Muscle of leg (tissue), 11 donors: ENCODE data around the gene PRPH. TPM values are rescaled to one million over a fixed set of nuclear protein-coding genes. Genes with fewer than 3 reads are reported as not detected.

Source experiments
- DNase-seq: peaks from one replicate; pipeline ENCODE4 v3.0.0; 2013
- H3K27ac ChIP-seq: one replicate; pipeline ENCODE4 v1.5.1; 2013; ENCODE audit warnings: mild to moderate bottlenecking, low read length, control low read depth
- H3K27me3 ChIP-seq: one replicate; pipeline ENCODE4 v1.6.1; 2013; ENCODE audit warnings: low read length; ENCODE audit not compliant: control insufficient read depth, insufficient read depth
- H3K36me3 ChIP-seq: one replicate; pipeline ENCODE4 v1.6.1; 2013; ENCODE audit warnings: low read length; ENCODE audit not compliant: control insufficient read depth, insufficient read depth
- H3K4me1 ChIP-seq: one replicate; pipeline ENCODE4 v1.6.1; 2013; ENCODE audit warnings: low read length; ENCODE audit not compliant: control insufficient read depth, insufficient read depth
- H3K4me3 ChIP-seq: one replicate; pipeline ENCODE4 v1.5.1; 2013; ENCODE audit warnings: low read length, control low read depth
- H3K9me3 ChIP-seq: replicated peaks from 2 replicates; pipeline ENCODE4 v1.6.1; 2013; ENCODE audit warnings: low read depth, low read length; ENCODE audit not compliant: control insufficient read depth
- WGBS: methylation state at CpG from one replicate; pipeline ENCODE4 v1.1.5; 2013; ENCODE audit warnings: missing lambda C conversion rate; ENCODE audit not compliant: insufficient coverage; 5-methylcytosine and 5-hydroxymethylcytosine counted together
- polyA plus RNA-seq, 8 donors: library from polyadenylated mRNA; unstranded; fragments of 120-200 nt; gene quantifications; one replicate each; pipeline versions ENCODE4 v1.2.1 to v1.2.3, GENCODE V29; 2013; ENCODE audit warnings: inconsistent platforms in 1 of 8, low replicate concordance in 1 of 8; ENCODE audit not compliant: insufficient read length in 8 of 8, insufficient read depth in 1 of 8
- total RNA-seq: library from RNA; stranded (reverse); fragments of 120-200 nt; gene quantifications from one replicate; pipeline ENCODE4 v1.2.4, GENCODE V29; 2013

The PRPH gene
- total and polyA plus RNA-seq, 9 donors, result 1.3 to 3.5 (median 2.3) TPM

DNA sequence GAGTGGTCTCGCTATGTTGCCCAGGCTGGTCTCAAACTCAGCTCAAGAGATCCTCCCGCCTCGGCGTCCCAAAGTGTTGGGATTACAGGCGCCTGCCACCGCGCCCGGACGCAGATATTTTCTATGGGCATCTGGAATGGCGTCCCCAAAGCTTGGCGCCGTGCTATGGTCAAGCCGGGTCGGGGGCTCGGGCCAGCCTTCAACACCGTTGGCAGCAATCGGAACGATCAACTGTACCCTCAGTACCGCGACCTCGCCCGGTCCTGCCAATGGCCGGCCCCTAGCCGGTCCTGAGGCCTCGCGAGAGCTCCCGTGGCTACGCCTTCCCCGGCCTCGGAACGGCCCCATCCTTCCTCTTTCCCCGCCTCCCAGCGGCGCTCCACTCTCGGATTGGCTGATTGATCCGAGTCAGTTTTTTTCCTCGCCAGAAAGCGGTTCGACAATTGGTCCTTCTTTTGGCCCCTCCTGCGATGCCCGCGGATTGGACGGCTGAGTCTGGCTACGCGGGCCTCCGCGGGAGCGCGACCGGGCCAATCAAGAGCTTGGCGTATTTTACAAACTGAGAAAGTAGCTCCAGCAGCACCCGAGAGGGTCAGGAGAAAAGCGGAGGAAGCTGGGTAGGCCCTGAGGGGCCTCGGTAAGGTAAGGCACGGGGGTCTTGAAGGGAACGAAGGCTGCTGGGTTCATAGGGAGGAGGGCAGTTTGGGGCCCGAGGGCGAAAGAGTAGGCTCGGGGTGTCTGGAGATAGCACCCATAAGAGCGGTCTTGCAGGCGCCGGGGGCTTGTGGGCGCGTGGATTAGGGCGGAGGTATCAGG lies 28.0 kb downstream of the PRPH start, which contains the start of gene TROAP:
TROAP (plus strand) TSS at position 548 of the 816 bp plus-strand sequence. CDS start 354 bp downstream, outside the sequence.
- Histone ChIP-seq H3K36me3 (peaks cover 22% of the 10 kb centered on the region), H3K9me3 (no peaks in the 10 kb centered on the region), H3K27me3 (peaks cover 3% of the 10 kb centered on the region), H3K4me3 (peak within 1 kb of the TSS; percentile 91), H3K27ac (peak within 1 kb of the TSS; percentile 79), H3K4me1 (peaks cover 13% of the 10 kb centered on the region)
- WGBS, result under 1% methylated on average over 64 of the region's 65 CpGs
- DNase-seq, result peak; percentile 100

GRCh38 chr12:49323524-49324097 lies 28.7 kb downstream of the PRPH start:
- Histone ChIP-seq H3K4me1 (peaks cover 13% of the 10 kb centered on the region), H3K27ac (no peak overlapping the region), H3K9me3 (no peaks in the 10 kb centered on the region), H3K4me3 (peak overlapping the region; percentile 91), H3K27me3 (no peaks in the 10 kb centered on the region), H3K36me3 (peaks cover 22% of the 10 kb centered on the region)
- WGBS, result 0% methylated on average over 3 of the region's 19 CpGs
- DNase-seq, result no peak

DNA sequence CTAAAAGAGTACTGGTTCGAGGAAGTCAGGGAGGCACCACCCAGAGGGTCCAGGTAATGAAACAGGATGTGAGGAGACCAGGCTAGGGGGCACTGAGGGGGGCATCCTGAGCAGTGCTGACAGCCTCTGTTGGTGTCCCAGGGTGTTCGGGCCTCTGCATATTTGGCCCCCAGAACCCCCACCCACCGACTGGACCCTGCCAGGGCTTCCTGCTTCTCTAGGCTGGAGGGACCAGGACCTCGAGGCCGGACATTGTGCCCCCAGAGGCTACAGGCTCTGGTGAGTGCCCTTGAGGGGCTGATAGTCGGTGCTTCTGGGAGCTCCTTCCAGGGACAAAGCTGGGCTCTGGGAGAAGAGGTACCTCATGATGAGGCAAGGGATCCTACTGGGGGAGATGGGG lies 30.7 kb downstream of the PRPH start:
- Histone ChIP-seq H3K4me3 (no peak overlapping the region), H3K36me3 (peaks cover 33% of the 10 kb centered on the region), H3K27me3 (no peaks in the 10 kb centered on the region), H3K4me1 (peaks cover 13% of the 10 kb centered on the region), H3K9me3 (no peaks in the 10 kb centered on the region), H3K27ac (no peak overlapping the region)
- 81% methylated on average over 5 of the region's 6 CpGs for WGBS
- no peak for DNase-seq

DNA sequence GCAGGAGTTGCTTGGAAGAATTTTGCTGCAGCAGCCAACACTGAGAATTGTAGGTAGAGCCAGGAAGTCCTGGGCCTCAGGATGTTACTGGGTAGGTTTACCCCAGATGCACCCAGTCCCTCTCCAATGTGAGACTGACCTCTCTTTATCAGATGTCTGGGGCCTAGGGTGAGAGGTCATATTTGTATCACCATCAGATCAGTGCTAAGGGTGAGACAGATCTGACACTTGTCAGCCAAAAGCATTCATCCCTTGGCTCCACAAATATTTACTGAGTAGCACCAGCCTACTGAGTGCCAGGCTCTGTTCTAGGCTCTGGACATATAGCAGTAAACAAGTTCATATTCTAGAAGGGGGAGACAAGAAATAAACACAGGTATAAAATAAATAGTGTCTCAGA lies 32.4 kb downstream of the PRPH start:
- Histone ChIP-seq H3K4me1 (peaks cover 25% of the 10 kb centered on the region), H3K36me3 (peaks cover 33% of the 10 kb centered on the region), H3K27ac (no peak overlapping the region), H3K9me3 (no peaks in the 10 kb centered on the region), H3K4me3 (no peak overlapping the region), H3K27me3 (peaks cover 13% of the 10 kb centered on the region)
- no peak for DNase-seq

- no peaks in the 10 kb centered on the region for H3K9me3 ChIP-seq
- no peak for DNase-seq
- peaks cover 27% of the 10 kb centered on the region for H3K4me1 ChIP-seq
- no peak overlapping the region for H3K4me3 ChIP-seq
- H3K27me3 ChIP-seq, result peaks cover 18% of the 10 kb centered on the region
- WGBS, result no CpG with 5 or more reads among the region's 2 CpGs
- peaks cover 33% of the 10 kb centered on the region for H3K36me3 ChIP-seq
- no peak overlapping the region for H3K27ac ChIP-seq
Observed at GRCh38 chr12:49327887-49328286, 32.9 kb downstream of the PRPH start.

GRCh38 chr12:49328816-49329215 lies 33.9 kb downstream of the PRPH start:
- Histone ChIP-seq H3K4me1 (peaks cover 27% of the 10 kb centered on the region), H3K27me3 (peaks cover 27% of the 10 kb centered on the region), H3K4me3 (no peak overlapping the region), H3K27ac (no peak overlapping the region), H3K36me3 (peaks cover 33% of the 10 kb centered on the region), H3K9me3 (no peaks in the 10 kb centered on the region)
- no peak for DNase-seq
- 95% methylated on average over 8 of the region's 12 CpGs for WGBS

GRCh38 chr12:49330032-49330619 lies 35.2 kb downstream of the PRPH start:
- H3K4me3 ChIP-seq, result no peak overlapping the region
- peaks cover 25% of the 10 kb centered on the region for H3K4me1 ChIP-seq
- H3K36me3 ChIP-seq, result peaks cover 33% of the 10 kb centered on the region
- H3K27ac ChIP-seq, result no peak overlapping the region
- 80% methylated on average over 2 of the region's 7 CpGs for WGBS
- no peaks in the 10 kb centered on the region for H3K9me3 ChIP-seq
- no peak for DNase-seq
- peaks cover 40% of the 10 kb centered on the region for H3K27me3 ChIP-seq

- Histone ChIP-seq H3K9me3 (no peaks in the 10 kb centered on the region), H3K27ac (no peak overlapping the region), H3K27me3 (peaks cover 47% of the 10 kb centered on the region), H3K36me3 (peaks cover 28% of the 10 kb centered on the region), H3K4me1 (peaks cover 25% of the 10 kb centered on the region), H3K4me3 (no peak overlapping the region)
- WGBS, result 75% methylated on average over 8 of the region's 14 CpGs
- peak; percentile 3 for DNase-seq
Observed at GRCh38 chr12:49330631-49331379, 35.9 kb downstream of the PRPH start.

GRCh38 chr12:49331380-49332222 lies 36.7 kb downstream of the PRPH start:
- H3K27me3 ChIP-seq, result peaks cover 55% of the 10 kb centered on the region
- peaks cover 27% of the 10 kb centered on the region for H3K4me1 ChIP-seq
- H3K36me3 ChIP-seq, result peaks cover 20% of the 10 kb centered on the region
- H3K4me3 ChIP-seq, result no peak overlapping the region
- no peaks in the 10 kb centered on the region for H3K9me3 ChIP-seq
- H3K27ac ChIP-seq, result no peak overlapping the region
- 23% methylated on average over 9 of the region's 11 CpGs for WGBS
- peak; percentile 85 for DNase-seq
